ENCODE results near the gene SLITRK4.

SLITRK4 gene

DNA sequence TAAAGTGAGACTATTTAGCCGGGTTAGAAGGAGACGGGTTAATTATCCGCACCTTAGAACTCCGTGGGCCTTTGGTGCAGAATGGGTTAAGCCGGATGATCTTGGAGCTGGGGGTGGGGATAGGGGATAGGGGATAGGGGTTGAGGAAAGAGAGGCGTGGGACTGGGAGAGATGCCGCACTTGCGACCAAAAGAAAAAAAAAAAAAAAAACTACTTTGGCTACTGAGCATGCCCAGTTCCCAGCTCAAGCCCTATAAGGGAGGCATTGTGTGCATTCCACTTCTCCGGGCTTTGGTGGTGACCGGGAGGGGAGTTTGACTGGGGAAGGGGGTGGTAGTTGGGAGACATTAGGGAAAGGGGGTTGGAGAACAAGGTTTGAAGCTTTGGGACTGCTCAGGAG lies at the start of gene SLITRK4:
SLITRK4 (minus strand) TSS at position 187 of the 400 bp plus-strand sequence. CDS start 4,993 bp downstream, outside the sequence.
- DNase-seq = no peak

DNA sequence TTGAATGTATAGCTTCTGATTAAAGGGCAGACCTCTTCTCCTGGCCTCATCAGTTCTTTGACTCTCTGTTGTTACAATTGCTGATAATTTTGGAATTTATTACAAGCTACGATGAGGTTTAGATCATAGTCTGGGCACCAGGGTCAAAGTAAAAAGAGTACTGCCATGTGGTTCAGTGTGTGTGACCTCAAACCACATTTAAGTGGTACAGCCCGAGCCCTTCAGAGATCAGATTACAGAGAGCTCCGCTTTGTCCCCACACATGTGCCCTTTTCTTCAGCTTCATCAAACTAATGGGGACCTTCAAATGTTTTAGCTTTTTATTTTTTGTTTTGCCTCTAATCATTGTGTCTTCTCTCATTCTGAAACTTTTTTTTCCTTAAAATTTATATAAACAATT lies 47.6 kb upstream of the SLITRK4 start:
- DNase-seq = no peak

GRCh38 chrX:143674926-143675325 lies 39.0 kb upstream of the SLITRK4 start:
- DNase-seq = no peak

DNA sequence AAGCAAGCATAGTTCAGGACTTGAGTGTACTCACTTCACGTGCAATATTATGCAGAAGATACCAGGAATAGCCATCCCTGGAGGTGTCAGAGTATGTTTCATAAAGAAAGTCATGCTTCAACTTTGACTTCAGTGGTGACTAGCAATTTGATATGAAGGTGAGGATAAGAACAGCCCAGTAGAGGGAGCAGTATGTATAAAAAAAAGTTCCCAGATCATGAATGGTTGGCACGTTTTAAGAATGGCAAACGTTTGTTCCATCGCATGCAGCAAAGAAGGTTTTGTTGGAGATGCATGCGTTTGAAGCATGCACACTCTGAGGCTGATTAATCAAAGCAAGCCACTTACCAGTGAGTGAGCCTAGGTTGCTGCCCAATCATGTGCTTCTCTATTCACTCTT lies 33.5 kb upstream of the SLITRK4 start:
- peak in 1 of 2 experiments; percentile 1 for DNase-seq

GRCh38 chrX:143664302-143664701 lies 28.4 kb upstream of the SLITRK4 start:
- DNase-seq = peak in 1 of 2 experiments; percentile 0

- no peak for DNase-seq
These were observed 27.9 kb upstream of the SLITRK4 start for GRCh38 chrX:143663755-143664154.

DNA sequence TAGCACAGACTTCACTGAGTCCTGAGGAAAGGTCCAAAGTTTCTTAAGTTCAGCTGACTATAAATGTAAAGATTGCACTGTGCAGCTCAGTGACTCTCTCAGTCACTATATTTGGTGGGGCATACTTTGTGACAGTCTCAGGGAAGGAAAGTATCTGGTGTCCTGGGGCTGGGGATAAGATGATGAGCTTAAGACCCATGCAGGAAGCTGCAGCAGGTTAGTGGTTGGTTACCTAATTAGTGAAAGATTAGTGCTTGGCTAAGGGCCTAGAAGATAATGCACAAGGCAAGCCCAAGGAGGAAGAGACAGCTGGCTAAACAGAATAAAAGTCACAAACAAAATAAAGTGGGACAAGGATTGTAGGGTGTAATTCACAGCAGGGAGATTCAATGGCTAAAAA lies 25.4 kb upstream of the SLITRK4 start:
- DNase-seq = no peak

GRCh38 chrX:143648705-143649104 lies 12.8 kb upstream of the SLITRK4 start:
- DNase-seq = peak; percentile 30 to 33

DNA sequence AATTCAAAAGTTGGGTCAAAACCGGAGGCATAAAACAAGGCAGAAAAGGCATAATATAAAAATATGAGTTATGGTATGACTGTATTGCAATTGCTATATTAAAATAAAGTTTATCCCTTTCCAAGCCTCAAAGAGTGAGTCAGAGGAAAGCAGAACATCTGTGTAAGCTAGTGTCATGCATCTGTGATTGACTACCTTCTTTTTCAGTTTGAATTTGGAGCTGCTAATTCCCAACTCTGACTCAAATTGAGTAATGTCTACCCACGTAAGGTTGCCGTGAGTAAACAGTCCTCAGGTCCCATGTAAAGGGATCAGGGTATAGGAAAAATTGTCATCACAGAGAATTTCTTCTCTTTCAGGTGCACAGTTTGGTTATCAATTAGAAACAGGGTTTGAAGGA lies 6.5 kb upstream of the SLITRK4 start:
- no peak for DNase-seq

DNA sequence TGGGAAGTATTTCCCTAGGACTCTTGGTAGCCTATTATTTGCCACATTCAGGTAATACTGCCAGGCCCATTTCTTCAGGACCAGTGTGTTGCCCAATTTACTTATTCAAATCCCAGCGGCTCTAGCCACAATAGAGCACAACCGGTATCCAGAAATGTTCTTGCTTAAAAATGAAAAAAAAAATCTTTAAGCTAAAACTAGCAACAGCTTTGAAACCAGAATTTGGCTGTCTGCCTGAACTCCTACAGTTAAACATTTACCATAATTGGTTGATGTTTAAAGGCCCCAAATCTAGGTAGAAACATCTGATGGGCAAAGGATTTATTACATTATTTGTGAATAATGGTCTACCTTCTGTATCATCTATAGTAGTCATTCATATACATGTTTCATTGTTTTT lies 930 bp upstream of the SLITRK4 start:
- DNase-seq = no peak

GRCh38 chrX:143634663-143635455 lies 1.0 kb downstream of the SLITRK4 start:
- no peak for DNase-seq

DNA sequence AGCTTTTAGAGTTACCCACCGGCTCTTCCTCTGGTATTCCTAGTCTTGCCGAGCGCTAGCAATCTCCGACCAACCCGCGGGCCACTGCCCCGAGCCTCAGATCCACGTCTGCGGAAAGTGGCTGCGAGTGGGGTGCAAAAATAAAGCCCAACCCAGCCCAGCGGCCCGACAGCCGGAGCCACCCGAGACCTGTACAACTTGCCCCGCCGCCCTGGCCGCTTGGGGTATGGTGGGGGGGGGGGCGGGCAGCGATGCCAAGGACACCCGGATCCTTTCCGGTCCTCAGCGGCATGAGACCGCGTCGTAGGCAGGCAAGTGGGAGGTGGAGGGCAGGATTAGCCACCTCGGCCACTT lies 1.6 kb downstream of the SLITRK4 start:
- DNase-seq = no peak

GRCh38 chrX:143633461-143634308 lies 2.2 kb downstream of the SLITRK4 start:
- DNase-seq = no peak

DNA sequence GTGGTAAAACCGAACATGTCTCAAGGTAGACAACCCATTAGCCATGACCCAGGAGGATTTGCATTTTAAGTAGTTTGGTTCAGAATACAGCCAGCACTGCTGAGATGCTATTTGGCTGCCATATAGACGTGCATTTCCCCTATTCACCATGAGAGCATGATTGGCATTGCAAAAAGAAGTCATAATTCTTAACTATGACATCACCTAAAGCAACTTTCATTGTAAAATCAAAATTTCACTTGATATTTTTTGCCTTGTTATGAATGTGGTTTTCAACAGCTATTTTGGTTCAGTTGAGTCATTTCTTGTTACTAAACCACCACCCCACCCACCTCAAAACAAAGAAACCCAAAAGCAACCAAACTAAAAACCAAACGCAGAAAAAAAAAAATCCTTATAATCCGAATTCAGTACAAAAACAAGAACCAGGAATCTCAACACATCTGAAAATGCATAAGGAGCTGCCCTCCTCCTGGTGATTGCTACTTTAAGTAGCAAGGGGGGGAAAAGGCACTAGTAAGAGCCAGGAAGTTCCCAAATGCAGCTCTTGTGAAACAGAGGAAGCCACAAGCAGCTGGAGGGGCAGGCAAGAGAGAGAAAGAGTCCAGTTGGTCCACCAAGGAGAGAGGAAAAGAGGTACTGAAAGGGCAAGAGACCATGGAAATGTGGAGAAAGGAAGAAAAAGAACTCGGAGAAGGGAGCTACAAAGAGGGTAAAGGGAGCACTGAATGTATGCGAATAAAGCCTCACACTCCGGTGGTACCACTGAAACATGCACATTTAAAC lies 3.1 kb downstream of the SLITRK4 start:
- peak; percentile 23 to 25 for DNase-seq

DNA sequence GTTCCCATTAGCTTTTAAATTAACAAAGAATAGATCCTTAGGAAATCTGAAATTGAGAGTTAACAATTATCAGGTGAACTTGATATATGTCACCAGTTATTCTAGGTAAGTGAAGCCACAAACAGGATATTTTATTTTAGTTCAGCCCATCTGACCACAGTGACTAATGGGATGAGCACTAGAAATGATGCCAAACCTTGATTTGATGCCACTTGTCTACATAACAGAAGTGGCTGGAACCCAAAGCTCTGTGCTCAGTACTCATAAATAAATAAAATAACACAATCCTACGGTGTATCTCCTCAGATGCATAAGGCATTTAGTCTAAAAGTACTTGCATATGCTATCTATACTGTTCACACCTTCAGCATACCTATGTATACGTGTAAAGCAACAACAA lies 12.2 kb downstream of the SLITRK4 start:
- no peak for DNase-seq

GRCh38 chrX:143621276-143621675 lies 14.6 kb downstream of the SLITRK4 start:
- no peak for DNase-seq

DNA sequence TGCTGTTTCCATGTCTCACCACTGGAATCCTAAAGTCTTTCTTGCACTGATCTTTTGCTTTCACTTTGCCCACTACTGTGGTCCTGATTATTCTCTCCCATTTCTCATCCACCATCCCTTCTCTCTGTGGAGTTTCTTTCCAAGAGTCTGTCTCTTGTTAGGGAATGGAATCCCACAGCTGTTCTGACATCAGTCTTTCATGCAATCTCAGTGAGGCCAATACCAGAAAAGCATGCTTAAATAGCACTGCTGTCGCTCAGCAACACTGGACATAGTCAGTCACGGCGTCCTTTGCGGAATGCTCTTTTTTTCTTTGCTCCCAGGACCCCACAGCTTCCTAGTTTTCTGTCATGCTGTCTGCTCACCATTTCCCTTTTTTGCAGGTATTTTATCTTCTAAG lies 20.1 kb downstream of the SLITRK4 start:
- no peak for DNase-seq

DNA sequence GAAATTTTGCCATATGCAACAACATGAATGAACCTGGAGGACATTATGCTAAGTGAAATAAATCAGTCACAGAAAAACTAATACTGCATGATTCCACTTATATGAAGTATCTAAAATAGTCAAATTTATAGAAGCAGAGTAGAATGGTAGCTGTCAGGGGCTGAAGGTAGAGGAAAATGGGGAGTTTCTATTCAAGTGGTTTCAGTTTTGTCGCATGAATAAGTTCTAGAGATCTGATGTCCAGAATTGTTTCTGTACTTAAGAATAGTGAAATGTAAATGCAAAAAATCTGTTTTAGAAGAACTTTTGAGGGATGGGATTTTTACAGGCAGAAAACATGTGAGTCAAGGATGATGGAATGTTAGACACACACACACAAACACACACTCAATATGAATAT lies 34.1 kb downstream of the SLITRK4 start:
- DNase-seq = no peak

- DNase-seq = no peak
These were observed 54.7 kb downstream of the SLITRK4 start for GRCh38 chrX:143581240-143581639.

DNA sequence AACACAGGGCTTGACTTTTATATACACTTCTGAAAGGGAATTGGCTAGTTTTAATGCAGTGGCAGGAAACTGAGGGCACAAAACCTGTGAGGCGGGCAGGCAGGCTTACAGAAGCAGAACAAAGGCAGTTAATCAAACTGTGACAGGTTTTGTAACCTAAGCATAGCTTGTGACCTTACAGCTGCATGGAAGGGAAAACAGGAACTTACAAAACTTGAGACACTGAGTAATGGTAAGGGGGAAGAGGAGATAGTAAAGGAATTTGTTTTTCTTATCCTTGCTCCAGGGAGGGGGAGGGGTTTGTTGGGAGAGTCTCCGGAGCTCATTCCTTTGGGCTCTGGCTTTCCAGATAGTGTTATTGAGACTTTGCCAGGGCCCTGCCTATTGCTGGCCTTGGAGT lies 55.6 kb downstream of the SLITRK4 start:
- peak; percentile 28 to 52 for DNase-seq

All from AML-193 (cell line).